Measurements from ENCODE around the gene SFXN2.
A peak's percentile ranks its signal among the peaks of the same experiment; 100 is the strongest.
"Not testable (repeated sequence)": the region's sequence is repeated elsewhere in the genome, so short reads cannot be mapped to it uniquely, and the experiment has no call there.

SFXN2 gene

GRCh38 chr10:102714621-102715455, at the start of gene SFXN2:
Gene SFXN2, plus strand, starts transcription at chr10:102714636. Its CDS starts 12,001 bp downstream, at chr10:102726637.
- Histone ChIP-seq H3K4me3 (ENCODE audit: low read depth, low read length) (peak within 1 kb of the TSS; percentile 96), H3K4me1 (ENCODE audit: control insufficient read depth, insufficient read depth, low read length) (peaks cover 34% of the 10 kb centered on the region; the same call in 1 of the 2 replicates), H3K27ac (ENCODE audit: low read depth, low read length) (peak within 1 kb of the TSS; percentile 76; the same call in 1 of the 2 replicates)

GRCh38 chr10:102665904-102666509, 48.4 kb upstream of the SFXN2 start:
- no peak overlapping the region for H3K9ac ChIP-seq (ENCODE audit: low read length)
- no peak overlapping the region for H3K27ac ChIP-seq (ENCODE audit: low read depth, low read length)
- H3K9me3 ChIP-seq (ENCODE audit: control insufficient read depth, insufficient read depth, low read depth, low read length) = no peaks in the 10 kb centered on the region
- H3K4me1 ChIP-seq (ENCODE audit: control insufficient read depth, insufficient read depth, low read length) = peaks cover 36% of the 10 kb centered on the region
- H3K36me3 ChIP-seq (ENCODE audit: control insufficient read depth, insufficient read depth, low read length) = no peaks in the 10 kb centered on the region
- H3K4me3 ChIP-seq (ENCODE audit: low read depth, low read length) = no peak overlapping the region
- no peaks in the 10 kb centered on the region for H3K27me3 ChIP-seq (ENCODE audit: control insufficient read depth, insufficient read depth, low read length)

More at GRCh38 chr10:102714621-102715455, at the start of gene SFXN2:
- peaks cover 6% of the 10 kb centered on the region; the same call in 1 of the 2 replicates for H3K36me3 ChIP-seq (ENCODE audit: control insufficient read depth, insufficient read depth, low read length)
- no peaks in the 10 kb centered on the region for H3K9me3 ChIP-seq (ENCODE audit: control insufficient read depth, insufficient read depth, low read depth, low read length)
- H3K9ac ChIP-seq (ENCODE audit: low read length) = peak within 1 kb of the TSS; percentile 93
- no peaks in the 10 kb centered on the region for H3K27me3 ChIP-seq (ENCODE audit: control insufficient read depth, insufficient read depth, low read length)

GRCh38 chr10:102667411-102667810, 47.0 kb upstream of the SFXN2 start:
- not testable (repeated sequence) for H3K9ac ChIP-seq (ENCODE audit: low read length); H3K36me3 ChIP-seq (ENCODE audit: control insufficient read depth, insufficient read depth, low read length); H3K27ac ChIP-seq (ENCODE audit: low read depth, low read length); H3K9me3 ChIP-seq (ENCODE audit: control insufficient read depth, insufficient read depth, low read depth, low read length); H3K27me3 ChIP-seq (ENCODE audit: control insufficient read depth, insufficient read depth, low read length); H3K4me3 ChIP-seq (ENCODE audit: low read depth, low read length)
- H3K4me1 ChIP-seq (ENCODE audit: control insufficient read depth, insufficient read depth, low read length) = peaks cover 32% of the 10 kb centered on the region

GRCh38 chr10:102668326-102669107, 45.9 kb upstream of the SFXN2 start:
- Histone ChIP-seq H3K9me3 (ENCODE audit: control insufficient read depth, insufficient read depth, low read depth, low read length) (no peaks in the 10 kb centered on the region), H3K36me3 (ENCODE audit: control insufficient read depth, insufficient read depth, low read length) (no peaks in the 10 kb centered on the region), H3K4me1 (ENCODE audit: control insufficient read depth, insufficient read depth, low read length) (peaks cover 36% of the 10 kb centered on the region), H3K27me3 (ENCODE audit: control insufficient read depth, insufficient read depth, low read length) (no peaks in the 10 kb centered on the region), H3K27ac (ENCODE audit: low read depth, low read length) (no peak overlapping the region), H3K9ac (ENCODE audit: low read length) (no peak overlapping the region), H3K4me3 (ENCODE audit: low read depth, low read length) (no peak overlapping the region)

- no peaks in the 10 kb centered on the region for H3K27me3 ChIP-seq (ENCODE audit: control insufficient read depth, insufficient read depth, low read length)
- H3K4me1 ChIP-seq (ENCODE audit: control insufficient read depth, insufficient read depth, low read length) = peaks cover 45% of the 10 kb centered on the region
- H3K9ac ChIP-seq (ENCODE audit: low read length) = no peak overlapping the region
- H3K36me3 ChIP-seq (ENCODE audit: control insufficient read depth, insufficient read depth, low read length) = no peaks in the 10 kb centered on the region
- no peaks in the 10 kb centered on the region for H3K9me3 ChIP-seq (ENCODE audit: control insufficient read depth, insufficient read depth, low read depth, low read length)
- H3K27ac ChIP-seq (ENCODE audit: low read depth, low read length) = no peak overlapping the region
- H3K4me3 ChIP-seq (ENCODE audit: low read depth, low read length) = no peak overlapping the region
Measured at GRCh38 chr10:102669206-102670064, 45.0 kb upstream of the SFXN2 start.

GRCh38 chr10:102670065-102670670, 44.3 kb upstream of the SFXN2 start:
- H3K9me3 ChIP-seq (ENCODE audit: control insufficient read depth, insufficient read depth, low read depth, low read length) = no peaks in the 10 kb centered on the region
- H3K27me3 ChIP-seq (ENCODE audit: control insufficient read depth, insufficient read depth, low read length) = no peaks in the 10 kb centered on the region
- no peak overlapping the region; the same call in 1 of the 2 replicates for H3K4me3 ChIP-seq (ENCODE audit: low read depth, low read length)
- H3K36me3 ChIP-seq (ENCODE audit: control insufficient read depth, insufficient read depth, low read length) = no peaks in the 10 kb centered on the region
- H3K27ac ChIP-seq (ENCODE audit: low read depth, low read length) = no peak overlapping the region
- H3K9ac ChIP-seq (ENCODE audit: low read length) = peak overlapping the region; percentile 33
- H3K4me1 ChIP-seq (ENCODE audit: control insufficient read depth, insufficient read depth, low read length) = peaks cover 52% of the 10 kb centered on the region

- H3K4me3 ChIP-seq (ENCODE audit: low read depth, low read length) = peak overlapping the region; percentile 20; the same call in 1 of the 2 replicates
- no peaks in the 10 kb centered on the region for H3K9me3 ChIP-seq (ENCODE audit: control insufficient read depth, insufficient read depth, low read depth, low read length)
- no peaks in the 10 kb centered on the region for H3K36me3 ChIP-seq (ENCODE audit: control insufficient read depth, insufficient read depth, low read length)
- H3K4me1 ChIP-seq (ENCODE audit: control insufficient read depth, insufficient read depth, low read length) = peaks cover 60% of the 10 kb centered on the region
- peak overlapping the region; percentile 46; the same call in 1 of the 2 replicates for H3K27ac ChIP-seq (ENCODE audit: low read depth, low read length)
- H3K9ac ChIP-seq (ENCODE audit: low read length) = peak overlapping the region; percentile 14
- H3K27me3 ChIP-seq (ENCODE audit: control insufficient read depth, insufficient read depth, low read length) = no peaks in the 10 kb centered on the region
Measured at GRCh38 chr10:102670871-102671434, 43.5 kb upstream of the SFXN2 start.

- Histone ChIP-seq H3K9ac (ENCODE audit: low read length) (no peak overlapping the region), H3K4me1 (ENCODE audit: control insufficient read depth, insufficient read depth, low read length) (peaks cover 75% of the 10 kb centered on the region), H3K36me3 (ENCODE audit: control insufficient read depth, insufficient read depth, low read length) (no peaks in the 10 kb centered on the region), H3K27ac (ENCODE audit: low read depth, low read length) (no peak overlapping the region), H3K27me3 (ENCODE audit: control insufficient read depth, insufficient read depth, low read length) (no peaks in the 10 kb centered on the region), H3K9me3 (ENCODE audit: control insufficient read depth, insufficient read depth, low read depth, low read length) (no peaks in the 10 kb centered on the region), H3K4me3 (ENCODE audit: low read depth, low read length) (no peak overlapping the region)
Measured at GRCh38 chr10:102673236-102673818, 41.1 kb upstream of the SFXN2 start.

GRCh38 chr10:102673819-102674511, 40.5 kb upstream of the SFXN2 start:
- no peak overlapping the region for H3K27ac ChIP-seq (ENCODE audit: low read depth, low read length)
- H3K36me3 ChIP-seq (ENCODE audit: control insufficient read depth, insufficient read depth, low read length) = no peaks in the 10 kb centered on the region
- H3K9ac ChIP-seq (ENCODE audit: low read length) = no peak overlapping the region
- peaks cover 79% of the 10 kb centered on the region for H3K4me1 ChIP-seq (ENCODE audit: control insufficient read depth, insufficient read depth, low read length)
- no peaks in the 10 kb centered on the region for H3K9me3 ChIP-seq (ENCODE audit: control insufficient read depth, insufficient read depth, low read depth, low read length)
- no peaks in the 10 kb centered on the region for H3K27me3 ChIP-seq (ENCODE audit: control insufficient read depth, insufficient read depth, low read length)
- peak overlapping the region; percentile 28; the same call in 1 of the 2 replicates for H3K4me3 ChIP-seq (ENCODE audit: low read depth, low read length)

All from HUES6 (cell line).